ENCODE results near the gene TAPBP. TPM values are rescaled to one million over a fixed set of nuclear protein-coding genes. Genes with fewer than 3 reads are reported as not detected.
"Not testable (repeated sequence)": the region's sequence is repeated elsewhere in the genome, so short reads cannot be mapped to it uniquely, and the experiment has no call there.

Gene TAPBP
- total RNA-seq, 1 experiment from 2014 or later = 29.8 TPM

DNA sequence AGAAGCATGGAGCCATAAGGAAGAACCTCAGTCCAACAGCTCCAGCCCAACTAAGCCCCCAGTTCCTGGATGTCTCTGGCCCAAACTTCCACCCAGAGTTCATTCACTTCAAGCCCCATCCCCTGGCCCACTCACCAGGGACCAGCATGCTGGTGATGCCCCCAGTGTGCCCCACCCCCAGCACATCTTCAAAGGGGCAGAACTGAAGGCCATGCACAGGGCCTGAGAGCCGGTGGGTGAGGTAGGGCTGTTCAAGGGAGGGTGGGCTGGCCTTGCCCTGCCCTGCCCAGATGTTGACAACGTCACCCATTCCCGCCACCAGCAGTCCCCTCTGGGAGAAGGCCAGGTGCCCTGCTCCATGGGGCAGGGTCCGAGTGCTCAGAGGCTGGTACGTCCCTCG lies 33.3 kb downstream of the TAPBP start:
- no peak for DNase-seq (ENCODE audit: low spot score)
- in situ Hi-C loops (cut with HindIII; ENCODE audit: low sequenced_read_pairs) = no loop called here

DNA sequence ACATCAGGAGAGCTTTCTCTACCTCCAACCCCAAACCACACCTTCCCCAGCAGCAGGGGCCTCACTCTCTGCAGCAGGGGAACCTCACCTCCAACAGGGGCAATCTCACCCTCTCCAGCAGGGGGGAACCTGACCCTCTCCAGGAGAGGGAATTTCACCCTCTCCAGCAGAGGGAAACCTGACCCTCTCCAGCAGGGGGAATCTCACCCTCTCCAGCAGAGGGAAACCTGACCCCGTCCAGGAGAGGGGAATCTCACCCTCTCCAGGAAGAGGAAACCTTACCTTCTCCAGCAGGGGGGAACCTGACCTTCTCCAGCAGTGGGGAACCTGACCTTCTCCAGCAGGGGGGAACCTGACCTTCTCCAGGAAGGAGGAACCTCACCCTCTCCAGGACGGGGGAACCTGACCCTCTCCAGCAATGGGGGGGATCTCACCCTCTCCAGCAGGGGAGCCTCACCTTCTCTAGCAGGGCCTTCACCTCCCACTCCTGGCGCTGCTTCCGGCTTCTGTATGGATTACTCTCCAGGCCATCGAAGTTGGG lies 33.8 kb downstream of the TAPBP start:
- peak; percentile 58 for DNase-seq (ENCODE audit: low spot score)
- in situ Hi-C loops (cut with HindIII; ENCODE audit: low sequenced_read_pairs) = no loop called here

DNA sequence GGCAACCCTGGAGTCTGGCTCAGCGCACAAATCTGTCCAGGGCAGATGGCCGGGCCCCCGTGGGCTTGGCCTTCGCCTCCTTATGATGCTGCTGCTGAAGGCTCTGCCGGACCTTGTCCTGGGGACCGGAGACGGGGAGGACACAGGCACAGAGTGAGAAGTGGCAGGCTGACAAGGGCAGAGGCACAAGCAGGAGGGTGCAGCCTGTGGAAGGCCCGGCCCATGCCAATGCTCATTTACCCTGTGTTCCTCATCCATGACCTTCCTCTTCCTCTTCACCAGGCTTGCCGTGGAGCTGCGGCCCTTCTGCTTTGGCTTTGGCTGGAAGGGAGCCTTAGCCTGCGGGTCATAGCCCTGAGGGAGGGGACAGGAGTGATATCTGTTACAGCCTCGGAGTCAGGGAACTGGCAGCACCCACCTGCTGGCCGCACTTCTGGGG lies 34.6 kb downstream of the TAPBP start:
- peak; percentile 89 for DNase-seq (ENCODE audit: low spot score)
- in situ Hi-C loops (cut with HindIII; ENCODE audit: low sequenced_read_pairs) = no loop called here

DNA sequence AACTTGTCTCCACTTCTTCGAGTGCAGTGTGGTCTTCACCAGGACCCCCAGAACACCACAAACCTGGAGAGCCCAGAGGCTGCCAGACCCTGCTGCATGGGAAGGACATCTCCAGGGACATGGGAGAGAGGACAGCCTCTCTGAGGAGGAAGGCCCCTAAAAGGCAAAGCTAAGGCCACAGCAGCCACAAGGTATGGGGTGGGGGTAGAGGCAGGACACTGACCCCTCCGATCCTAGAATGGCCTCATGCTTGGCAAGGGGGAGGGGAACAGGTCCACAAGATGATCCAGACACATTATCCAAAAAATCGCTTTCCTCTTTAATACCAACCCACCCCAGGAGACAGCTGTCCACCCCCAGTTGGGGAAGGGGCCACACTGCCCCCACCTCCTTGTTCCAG lies 35.1 kb downstream of the TAPBP start:
- no peak for DNase-seq (ENCODE audit: low spot score)
- in situ Hi-C loops (cut with HindIII; ENCODE audit: low sequenced_read_pairs) = no loop called here

DNA sequence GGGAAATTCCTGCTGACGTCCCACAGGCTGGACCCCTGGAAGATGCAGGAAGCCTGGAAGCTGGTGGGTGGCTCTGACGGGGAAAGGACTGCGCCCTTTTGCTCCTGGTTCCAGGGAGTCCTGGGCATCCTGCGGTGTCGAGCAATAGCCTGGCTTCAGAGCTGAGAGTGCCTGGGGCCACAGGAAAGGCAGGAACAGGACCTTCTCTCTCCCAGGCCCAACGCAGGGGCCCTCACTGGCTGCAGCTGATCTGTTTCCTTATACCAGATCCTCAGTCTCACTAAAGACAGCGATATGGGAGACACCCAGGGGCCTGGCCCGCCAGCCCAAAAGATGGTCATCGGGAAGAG lies 35.5 kb downstream of the TAPBP start:
- in situ Hi-C loops (cut with HindIII; ENCODE audit: low sequenced_read_pairs) = no loop called here
- no peak for DNase-seq (ENCODE audit: low spot score)

DNA sequence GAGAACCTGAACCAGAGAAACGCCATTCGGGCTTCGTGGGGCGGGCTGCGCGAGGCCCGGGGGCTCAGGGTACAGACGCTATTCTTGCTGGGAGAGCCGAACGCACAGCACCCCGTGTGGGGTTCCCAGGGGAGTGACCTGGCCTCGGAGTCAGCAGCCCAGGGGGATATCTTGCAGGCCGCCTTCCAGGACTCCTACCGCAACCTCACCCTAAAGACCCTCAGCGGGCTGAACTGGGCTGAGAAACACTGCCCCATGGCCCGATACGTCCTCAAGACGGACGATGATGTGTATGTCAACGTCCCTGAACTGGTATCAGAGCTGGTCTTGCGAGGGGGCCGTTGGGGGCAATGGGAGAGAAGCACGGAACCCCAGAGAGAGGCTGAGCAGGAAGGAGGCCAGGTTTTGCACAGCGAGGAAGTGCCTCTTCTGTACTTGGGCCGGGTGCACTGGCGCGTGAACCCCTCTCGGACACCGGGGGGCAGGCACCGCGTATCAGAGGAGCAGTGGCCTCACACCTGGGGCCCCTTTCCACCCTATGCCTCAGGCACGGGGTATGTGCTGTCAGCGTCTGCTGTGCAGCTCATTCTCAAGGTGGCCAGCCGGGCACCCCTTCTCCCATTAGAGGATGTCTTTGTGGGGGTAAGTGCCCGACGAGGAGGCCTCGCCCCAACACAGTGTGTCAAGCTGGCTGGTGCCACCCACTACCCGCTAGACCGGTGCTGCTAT lies 36.1 kb downstream of the TAPBP start:
- DNase-seq (ENCODE audit: low spot score) = peak; percentile 37
- in situ Hi-C loops (cut with HindIII; ENCODE audit: low sequenced_read_pairs) = no loop called here

DNA sequence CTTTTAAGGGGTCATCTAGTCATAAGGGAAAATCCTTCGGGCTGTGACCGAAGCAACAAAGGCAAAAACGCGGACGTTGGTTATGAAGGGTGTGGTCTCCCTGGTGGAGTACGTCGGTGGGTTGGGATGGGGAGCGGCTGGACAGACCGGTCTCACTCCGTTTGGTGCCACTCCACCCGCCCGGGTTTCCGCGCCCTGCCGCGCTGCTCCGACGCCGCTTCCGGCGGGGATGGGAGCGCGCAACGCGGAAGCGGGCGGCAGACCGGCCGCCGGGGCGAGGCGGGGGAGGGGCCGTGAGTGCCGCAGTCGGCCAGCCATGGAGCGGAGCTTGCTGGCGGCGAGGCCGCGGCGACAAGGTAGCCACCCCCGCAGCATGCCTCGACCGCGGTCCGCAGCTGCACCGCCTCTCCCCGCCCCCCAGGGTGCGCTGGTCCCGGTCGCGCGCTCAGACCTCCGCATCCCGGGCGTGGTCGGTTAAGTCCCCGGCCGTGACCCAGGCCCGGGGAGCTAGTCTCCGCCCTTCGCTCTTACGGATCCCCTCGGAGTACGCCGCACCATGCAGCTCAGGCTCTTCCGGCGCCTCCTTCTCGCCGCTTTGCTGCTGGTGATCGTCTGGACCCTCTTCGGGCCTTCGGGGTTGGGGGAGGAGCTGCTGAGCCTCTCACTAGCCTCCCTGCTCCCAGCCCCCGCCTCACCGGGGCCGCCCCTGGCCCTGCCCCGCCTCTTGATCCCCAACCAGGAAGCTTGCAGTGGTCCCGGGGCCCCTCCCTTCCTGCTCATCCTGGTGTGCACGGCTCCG lies 36.8 kb downstream of the TAPBP start, which contains the start of gene B3GALT4:
Gene B3GALT4, plus strand, starts transcription at position 260 of the 799 bp plus-strand sequence. Its CDS starts 297 bp downstream, at position 557.
- peak; percentile 75 for DNase-seq (ENCODE audit: low spot score)
- in situ Hi-C loops (cut with HindIII; ENCODE audit: low sequenced_read_pairs) = no loop called here

DNA sequence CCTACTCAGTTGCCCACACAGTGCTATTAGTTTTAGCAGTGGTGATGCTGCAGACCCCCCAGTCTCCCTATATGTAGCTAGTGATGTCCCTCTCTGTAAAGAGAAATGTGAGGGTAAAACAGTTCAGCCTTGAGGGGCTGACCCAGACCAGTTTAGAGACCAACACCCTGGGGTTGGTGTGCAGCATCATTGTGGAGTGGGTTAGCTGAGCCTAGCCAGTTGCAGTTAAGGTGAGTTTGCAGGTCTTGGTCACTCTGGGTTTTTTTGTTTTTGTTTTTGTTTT lies 37.4 kb downstream of the TAPBP start:
- DNase-seq (ENCODE audit: low spot score) = no peak
- in situ Hi-C loops (cut with HindIII; ENCODE audit: low sequenced_read_pairs) = no loop called here

DNA sequence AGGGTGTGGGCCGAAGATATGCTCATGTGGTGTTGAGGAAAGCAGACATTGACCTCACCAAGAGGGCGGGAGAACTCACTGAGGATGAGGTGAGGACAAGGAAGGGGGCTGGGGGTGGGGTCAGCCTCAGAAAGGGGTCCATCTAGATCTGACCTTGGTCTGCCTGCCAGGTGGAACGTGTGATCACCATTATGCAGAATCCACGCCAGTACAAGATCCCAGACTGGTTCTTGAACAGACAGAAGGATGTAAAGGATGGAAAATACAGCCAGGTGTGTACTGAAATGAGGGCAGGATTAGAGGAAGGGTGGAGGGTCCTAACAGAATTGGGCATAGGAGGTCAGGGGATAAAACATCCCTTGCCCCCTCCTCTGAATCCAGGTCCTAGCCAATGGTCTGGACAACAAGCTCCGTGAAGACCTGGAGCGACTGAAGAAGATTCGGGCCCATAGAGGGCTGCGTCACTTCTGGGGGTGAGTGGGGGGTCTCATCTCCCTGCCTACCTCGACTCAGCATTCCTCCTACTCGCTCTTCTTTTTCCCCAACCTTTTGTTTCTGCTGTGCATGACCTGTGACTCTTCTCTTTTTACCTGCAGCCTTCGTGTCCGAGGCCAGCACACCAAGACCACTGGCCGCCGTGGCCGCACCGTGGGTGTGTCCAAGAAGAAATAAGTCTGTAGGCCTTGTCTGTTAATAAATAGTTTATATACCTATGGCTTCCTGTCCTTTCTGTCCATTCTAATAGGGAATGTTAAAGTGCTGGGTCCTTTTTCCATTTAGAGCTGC lies 37.9 kb downstream of the TAPBP start:
- DNase-seq (ENCODE audit: low spot score); in situ Hi-C loops (cut with HindIII; ENCODE audit: low sequenced_read_pairs): not testable (repeated sequence)

DNA sequence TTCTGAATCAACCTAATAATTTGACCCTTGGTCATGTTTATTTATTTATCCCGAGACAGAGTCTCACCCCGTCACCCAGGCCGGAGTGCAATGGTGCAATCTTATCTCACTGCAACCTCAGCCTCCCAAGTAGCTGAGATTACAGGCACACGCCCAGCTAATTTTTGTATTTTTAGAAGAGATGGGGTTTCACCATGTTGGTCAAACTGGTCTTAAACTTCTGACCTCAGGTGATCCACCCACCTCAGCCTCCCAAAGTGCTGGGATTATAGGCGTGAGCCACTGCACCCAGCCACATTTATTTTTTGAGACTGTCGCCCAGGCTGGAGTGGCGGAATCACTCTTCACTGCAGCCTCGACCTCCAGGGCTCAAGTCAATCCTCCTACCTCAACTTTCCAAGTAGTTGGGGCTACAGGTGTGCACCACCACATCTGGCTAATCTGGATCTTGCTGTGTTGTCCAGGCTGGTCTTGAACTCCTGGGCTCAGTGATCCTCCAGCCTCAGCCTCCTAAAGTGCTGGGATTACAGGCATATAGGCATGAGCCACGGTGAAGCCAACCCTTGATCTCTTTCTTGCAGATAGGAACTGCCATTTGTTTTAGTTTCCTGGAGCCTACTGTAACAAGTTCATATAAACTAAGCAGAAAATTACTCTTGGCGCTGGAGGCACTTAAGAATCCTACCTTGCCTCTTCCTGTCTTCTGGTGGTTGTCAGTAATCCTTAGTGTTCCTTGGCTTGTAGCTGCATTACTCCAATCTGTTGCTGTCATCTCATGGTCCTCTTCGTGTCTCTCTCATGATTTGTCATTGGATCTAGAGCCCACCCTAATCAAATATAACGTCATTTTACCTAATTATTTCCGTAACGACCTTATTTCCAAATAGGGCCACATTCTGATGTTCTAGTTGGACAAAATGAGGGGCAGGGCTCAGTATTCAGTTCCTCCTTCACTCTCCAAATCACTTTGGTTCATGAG lies 39.7 kb downstream of the TAPBP start:
- no peak for DNase-seq (ENCODE audit: low spot score)
- in situ Hi-C loops (cut with HindIII; ENCODE audit: low sequenced_read_pairs) = no loop called here

DNA sequence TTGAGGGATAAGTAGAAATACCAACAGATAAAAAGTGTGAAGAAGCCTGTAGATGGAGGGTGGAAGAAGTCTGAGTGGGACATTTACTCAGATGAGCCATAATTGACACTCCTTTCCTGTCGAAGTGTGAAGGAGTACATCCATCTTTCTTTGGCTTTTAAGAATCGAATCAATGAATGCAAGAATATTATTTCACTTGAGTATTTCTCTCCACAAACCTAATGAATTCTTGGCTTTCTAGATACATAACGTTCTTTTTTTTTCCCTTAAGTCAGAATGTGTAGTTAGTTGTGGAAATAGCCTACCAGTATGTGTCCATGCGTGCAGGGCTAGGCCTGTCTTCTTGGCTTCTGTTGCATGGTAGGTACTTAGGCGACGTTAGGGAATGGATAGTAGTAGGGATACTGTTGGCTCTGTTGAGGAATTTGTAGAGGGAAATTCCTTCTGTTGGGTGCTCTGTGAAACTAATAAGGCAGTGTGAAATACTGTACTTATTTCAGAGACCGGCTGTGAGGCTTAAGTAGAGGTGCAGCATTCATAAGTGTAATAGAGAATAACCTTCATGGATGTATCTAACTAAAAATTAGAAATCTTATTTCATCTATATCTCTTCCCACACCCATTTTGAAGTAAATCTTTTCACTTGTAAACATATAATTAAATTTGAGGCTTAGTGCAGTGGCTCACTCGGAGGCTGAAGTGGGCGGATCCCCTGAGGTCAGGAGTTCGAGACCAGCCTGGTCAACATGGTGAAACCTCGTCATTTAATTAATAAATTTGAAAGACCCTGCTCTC lies 40.6 kb downstream of the TAPBP start:
- in situ Hi-C loops (cut with HindIII; ENCODE audit: low sequenced_read_pairs) = no loop called here
- no peak for DNase-seq (ENCODE audit: low spot score)

DNA sequence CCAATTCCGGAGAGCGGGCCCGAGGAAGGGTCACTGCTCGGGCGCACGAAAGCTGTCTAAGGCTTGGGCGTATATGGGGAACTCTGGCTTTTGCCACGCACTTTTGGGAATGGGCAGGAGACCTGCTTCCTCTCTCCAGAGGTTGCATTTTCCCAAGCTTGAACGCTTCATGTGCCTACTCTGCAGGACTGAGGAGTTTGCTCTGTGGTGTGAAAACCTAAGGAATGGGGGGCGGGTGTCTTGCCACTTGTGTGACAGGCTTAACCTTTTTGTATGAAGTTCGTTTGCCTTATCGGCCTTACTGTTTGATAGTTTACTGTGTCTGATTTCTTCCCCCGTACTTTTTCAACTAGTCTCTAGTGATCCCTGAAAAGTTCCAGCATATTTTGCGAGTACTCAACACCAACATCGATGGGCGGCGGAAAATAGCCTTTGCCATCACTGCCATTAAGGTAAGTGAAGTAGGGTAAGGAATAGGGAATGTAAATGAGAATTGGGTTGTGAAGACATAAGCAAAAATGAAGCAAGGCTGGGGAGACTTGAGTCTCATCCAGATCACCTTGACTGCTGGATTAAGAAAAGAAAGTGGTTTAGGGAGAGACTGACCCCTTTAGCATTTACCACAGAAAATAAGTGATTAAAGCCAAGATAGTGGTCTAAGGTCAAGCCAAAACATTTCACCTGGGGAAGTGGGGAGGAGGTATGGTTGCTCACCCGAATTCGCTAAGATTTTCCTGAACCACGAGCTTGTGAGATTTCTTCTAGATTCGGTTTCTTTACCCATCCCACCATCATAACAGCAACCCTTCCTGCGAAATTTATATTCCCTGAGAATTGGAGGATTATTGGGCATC lies 41.4 kb downstream of the TAPBP start:
- no peak for DNase-seq (ENCODE audit: low spot score)
- in situ Hi-C loops (cut with HindIII; ENCODE audit: low sequenced_read_pairs) = no loop called here

DNA sequence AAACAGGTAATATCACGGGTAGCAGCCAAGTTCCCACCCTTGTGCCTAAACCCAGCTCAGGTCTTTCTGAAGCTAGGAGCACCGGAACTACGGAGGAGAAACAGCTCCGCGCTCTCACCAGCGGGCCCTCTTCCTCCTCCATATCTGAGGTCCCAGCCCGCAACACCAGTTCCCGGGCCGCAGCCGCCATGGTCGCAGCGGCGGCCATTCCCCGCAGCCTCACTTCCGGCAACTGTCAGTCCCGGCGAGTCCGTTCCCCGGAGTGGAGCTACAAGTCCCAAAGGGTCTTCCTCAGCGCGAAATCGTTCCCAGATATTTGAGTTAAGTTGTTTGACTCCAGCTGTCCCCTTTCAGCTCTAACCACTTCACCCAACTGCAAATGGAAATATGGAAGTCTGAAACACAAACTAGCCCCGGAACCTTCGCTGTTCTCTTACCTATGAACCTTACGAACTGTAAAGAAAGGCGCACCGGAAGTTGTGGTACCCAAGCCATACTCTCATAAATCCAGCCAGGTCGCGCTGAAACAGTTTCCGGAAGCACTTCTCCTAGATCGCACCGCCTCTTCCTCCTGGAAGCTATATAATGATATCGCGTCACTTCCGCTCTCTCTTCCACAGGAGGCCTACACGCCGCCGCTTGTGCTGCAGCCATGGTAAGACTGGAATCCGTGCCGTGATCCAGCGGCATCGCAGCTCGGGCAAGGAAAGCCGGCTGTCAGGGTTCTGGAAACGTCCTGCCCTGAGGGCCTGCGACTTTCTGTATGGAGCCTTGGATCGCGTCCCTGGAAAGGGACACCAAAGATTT lies 42.2 kb downstream of the TAPBP start, which contains the start of the genes RPS18 and VPS52:
Gene RPS18, plus strand, starts transcription at position 608 of the 807 bp plus-strand sequence. Its CDS starts 45 bp downstream, at position 653.
Gene VPS52, minus strand, starts transcription at position 409 of the 807 bp plus-strand sequence. Its CDS starts 201 bp downstream, at position 208.
- DNase-seq (ENCODE audit: low spot score) = peak; percentile 100
- in situ Hi-C loops (cut with HindIII; ENCODE audit: low sequenced_read_pairs) = no loop called here

DNA sequence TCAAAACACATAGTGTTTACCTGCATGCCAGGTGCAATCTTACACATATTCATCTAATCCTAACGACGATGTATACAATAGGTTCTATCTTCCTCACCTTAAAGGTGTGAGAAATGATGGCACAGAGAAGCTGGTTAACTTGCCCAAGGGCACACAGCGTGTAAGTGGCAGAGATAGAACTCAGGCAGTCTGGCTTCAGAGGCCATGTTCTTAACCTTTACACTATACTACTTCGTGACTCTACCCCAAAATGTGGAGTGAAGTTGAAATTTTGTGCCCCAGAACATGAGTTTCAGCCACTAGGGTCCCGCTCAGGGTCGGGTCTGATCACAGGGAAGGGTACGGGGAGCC lies 42.8 kb downstream of the TAPBP start:
- in situ Hi-C loops (cut with HindIII; ENCODE audit: low sequenced_read_pairs) = no loop called here
- no peak for DNase-seq (ENCODE audit: low spot score)

DNA sequence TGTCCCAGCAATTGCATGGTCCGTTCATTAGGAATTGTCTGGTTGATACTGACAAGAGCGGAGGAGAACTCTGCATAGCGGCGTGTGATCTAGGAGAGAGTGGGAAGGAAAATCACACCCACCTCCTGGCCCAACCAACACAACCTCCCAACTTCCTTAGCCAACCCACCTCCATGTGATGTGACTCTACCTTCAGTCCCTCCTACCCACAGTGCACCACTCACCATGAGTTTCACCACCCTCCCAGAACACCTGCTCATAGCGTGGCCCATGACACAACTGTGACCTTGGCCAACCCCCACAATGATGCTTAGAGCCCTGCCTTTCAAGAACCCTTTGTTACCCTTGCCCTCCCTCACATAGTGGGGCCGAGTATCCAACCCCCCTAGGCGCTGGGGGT lies 49.9 kb downstream of the TAPBP start:
- in situ Hi-C loops (cut with HindIII; ENCODE audit: low sequenced_read_pairs) = no loop called here
- DNase-seq (ENCODE audit: low spot score) = no peak

DNA sequence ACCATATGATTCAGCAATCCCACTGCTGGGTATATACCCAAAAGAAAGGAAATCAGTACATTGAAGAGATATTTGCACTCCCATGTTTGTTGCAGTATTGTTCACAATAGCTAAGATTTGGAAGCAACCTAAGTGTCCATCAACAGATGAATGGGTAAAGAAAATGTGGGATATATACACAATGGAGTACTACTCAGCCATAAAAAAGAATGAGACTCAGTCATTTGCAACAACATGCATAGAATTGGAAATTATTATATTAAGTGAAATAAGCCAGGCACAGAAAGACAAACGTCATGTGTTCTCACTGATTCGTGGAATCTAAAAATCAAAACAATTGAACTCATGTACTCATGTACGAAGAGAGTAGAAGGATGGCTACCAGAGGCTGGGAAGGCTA lies 51.4 kb downstream of the TAPBP start:
- in situ Hi-C loops (cut with HindIII; ENCODE audit: low sequenced_read_pairs) = not testable (repeated sequence)

More for the DNA sequence above, 51.4 kb downstream of the TAPBP start:
- not testable (repeated sequence) for DNase-seq (ENCODE audit: low spot score)

Measured in G401 (cell line).